Panc1 (cell line): Measurements from ENCODE around the gene TMEM175.

Experiments
- POLR2AphosphoS5 ChIP-seq: IDR thresholded peaks from 2 replicates; pipeline ENCODE4 v1.6.1; 2012; ENCODE audit warnings: mild to moderate bottlenecking, low read depth, low read length, moderate library complexity
- TF ChIP-seq, protein P1 (sequence below): fragments of 450-650 bp; IDR thresholded peaks from 2 replicates; pipeline ENCODE4 v1.5.1; 2017; ENCODE audit warnings: mild to moderate bottlenecking

GRCh38 chr4:960636-961350, 28.5 kb downstream of the TMEM175 start:
- TF ChIP-seq, protein P1, sequence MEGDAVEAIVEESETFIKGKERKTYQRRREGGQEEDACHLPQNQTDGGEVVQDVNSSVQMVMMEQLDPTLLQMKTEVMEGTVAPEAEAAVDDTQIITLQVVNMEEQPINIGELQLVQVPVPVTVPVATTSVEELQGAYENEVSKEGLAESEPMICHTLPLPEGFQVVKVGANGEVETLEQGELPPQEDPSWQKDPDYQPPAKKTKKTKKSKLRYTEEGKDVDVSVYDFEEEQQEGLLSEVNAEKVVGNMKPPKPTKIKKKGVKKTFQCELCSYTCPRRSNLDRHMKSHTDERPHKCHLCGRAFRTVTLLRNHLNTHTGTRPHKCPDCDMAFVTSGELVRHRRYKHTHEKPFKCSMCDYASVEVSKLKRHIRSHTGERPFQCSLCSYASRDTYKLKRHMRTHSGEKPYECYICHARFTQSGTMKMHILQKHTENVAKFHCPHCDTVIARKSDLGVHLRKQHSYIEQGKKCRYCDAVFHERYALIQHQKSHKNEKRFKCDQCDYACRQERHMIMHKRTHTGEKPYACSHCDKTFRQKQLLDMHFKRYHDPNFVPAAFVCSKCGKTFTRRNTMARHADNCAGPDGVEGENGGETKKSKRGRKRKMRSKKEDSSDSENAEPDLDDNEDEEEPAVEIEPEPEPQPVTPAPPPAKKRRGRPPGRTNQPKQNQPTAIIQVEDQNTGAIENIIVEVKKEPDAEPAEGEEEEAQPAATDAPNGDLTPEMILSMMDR: no peak
- no peak for TF ChIP-seq POLR2AphosphoS5
